Measurements from ENCODE around the gene COX6B2.

Gene COX6B2

GRCh38 chr19:55311797-55312196 lies 42.7 kb downstream of the COX6B2 start:
- DNase-seq = no peak

- DNase-seq = no peak
These were observed 43.1 kb downstream of the COX6B2 start for GRCh38 chr19:55311397-55311796.

GRCh38 chr19:55310498-55310897 lies 44.0 kb downstream of the COX6B2 start:
- no peak for DNase-seq

- DNase-seq = no peak
These were observed 45.1 kb downstream of the COX6B2 start for GRCh38 chr19:55309448-55309847.

- DNase-seq = no peak
These were observed 46.2 kb downstream of the COX6B2 start for GRCh38 chr19:55308281-55308680.

GRCh38 chr19:55306712-55307111 lies 47.8 kb downstream of the COX6B2 start:
- no peak for DNase-seq

- DNase-seq = no peak
These were observed 48.4 kb downstream of the COX6B2 start for GRCh38 chr19:55305983-55306562.

- DNase-seq = peak; percentile 22
These were observed 49.0 kb downstream of the COX6B2 start for GRCh38 chr19:55305491-55305890.

- DNase-seq = no peak
These were observed 49.5 kb downstream of the COX6B2 start for GRCh38 chr19:55304980-55305379.

GRCh38 chr19:55304279-55304978 lies 50.1 kb downstream of the COX6B2 start:
- no peak for DNase-seq

GRCh38 chr19:55303477-55303876 lies 51.0 kb downstream of the COX6B2 start:
- DNase-seq = no peak

GRCh38 chr19:55302318-55302703 lies 52.2 kb downstream of the COX6B2 start:
- no peak for DNase-seq

- peak; percentile 68 for DNase-seq
These were observed 52.8 kb downstream of the COX6B2 start for GRCh38 chr19:55301459-55302317.

- DNase-seq = no peak
These were observed 53.5 kb downstream of the COX6B2 start for GRCh38 chr19:55300886-55301458.

- DNase-seq = no peak
These were observed 54.5 kb downstream of the COX6B2 start for GRCh38 chr19:55299991-55300390.
